WTC11 (cell line): Measurements from ENCODE around the gene IST1. TPM values are rescaled to one million over a fixed set of nuclear protein-coding genes. Genes with fewer than 3 reads are reported as not detected.

Experiments used
- ATAC-seq: fragments of 200-7000 bp; cut with Tn5 transposase; 2 replicates; pipeline ENCODE4 v1.10.0; 2021; ENCODE audit warnings: mild to moderate bottlenecking, moderate library complexity
- CTCF ChIA-PET: fragments of 300-600 bp; sonication (Branson Sonifier 250); formaldehyde crosslinking; loops from one replicate; lab custom pipeline; 2021; ENCODE audit warnings: antibody characterized with exemption; lab: Charles Lee
- POLR2A ChIA-PET: fragments of 350-600 bp; sonication (Branson Sonifier 250); formaldehyde crosslinking; loops from one replicate; lab custom pipeline; 2021; ENCODE audit warnings: antibody characterized with exemption; lab: Charles Lee
- DNase-seq: peaks from one replicate; pipeline ENCODE4 v3.0.0; 2021; ENCODE audit warnings: low spot score
- H3K27ac Mint-ChIP-seq: 2 replicates; pipeline ENCODE4 v1.8.0; 2021; ENCODE audit warnings: mixed read lengths
- H3K27me3 Mint-ChIP-seq: 2 replicates; pipeline ENCODE4 v1.8.0; 2021; ENCODE audit warnings: low read depth, mild to moderate bottlenecking, moderate library complexity, mixed read lengths
- H3K36me3 Mint-ChIP-seq: 2 replicates; pipeline ENCODE4 v1.8.0; 2021; ENCODE audit warnings: mixed read lengths
- H3K4me1 Mint-ChIP-seq: 2 replicates; pipeline ENCODE4 v1.8.0; 2022; ENCODE audit warnings: mixed read lengths
- H3K4me3 Mint-ChIP-seq: 2 replicates; pipeline ENCODE4 v1.8.0; 2021; ENCODE audit warnings: mild to moderate bottlenecking, moderate library complexity, mixed read lengths
- H3K9me3 Mint-ChIP-seq: 2 replicates; pipeline ENCODE4 v1.8.0; 2021; ENCODE audit warnings: mixed read lengths
- ARID4B ChIP-seq: sonication (generic); formaldehyde crosslinking; IDR thresholded peaks from 2 replicates; pipeline ENCODE4 v1.8.0; 2023; ENCODE audit warnings: missing genetic modification reagents, mild to moderate bottlenecking, borderline replicate concordance
- ATF2 ChIP-seq: sonication (generic); formaldehyde crosslinking; IDR thresholded peaks from 2 replicates; pipeline ENCODE4 v1.8.1; 2022; ENCODE audit warnings: low read depth, missing genetic modification reagents, borderline replicate concordance
- CBFB ChIP-seq: sonication (generic); formaldehyde crosslinking; IDR thresholded peaks from 2 replicates; pipeline ENCODE4 v1.8.1; 2022; ENCODE audit warnings: mild to moderate bottlenecking, low read depth, missing genetic modification reagents
- CDX4 ChIP-seq: fragments of 250-450 bp; sonication (Bioruptor Pico); IDR thresholded peaks from 2 replicates; pipeline ENCODE4 v1.9.0; 2021; ENCODE audit warnings: moderate library complexity, mild to moderate bottlenecking, inconsistent platforms, borderline replicate concordance
- CREB1 ChIP-seq: sonication (generic); formaldehyde crosslinking; IDR thresholded peaks from 2 replicates; pipeline ENCODE4 v1.8.0; 2023; ENCODE audit warnings: mild to moderate bottlenecking, missing genetic modification reagents
- CREM ChIP-seq: sonication (generic); formaldehyde crosslinking; IDR thresholded peaks from 2 replicates; pipeline ENCODE4 v1.8.1; 2022; ENCODE audit warnings: mild to moderate bottlenecking, missing genetic modification reagents, moderate library complexity
- E2F4 ChIP-seq: sonication (generic); formaldehyde crosslinking; IDR thresholded peaks from 2 replicates; pipeline ENCODE4 v1.8.1; 2022; ENCODE audit warnings: low read depth, mild to moderate bottlenecking, moderate library complexity, missing genetic modification reagents, borderline replicate concordance
- E2F5 ChIP-seq: sonication (generic); formaldehyde crosslinking; IDR thresholded peaks from 2 replicates; pipeline ENCODE4 v1.8.1; 2022; ENCODE audit warnings: mild to moderate bottlenecking, moderate library complexity, missing genetic modification reagents
- EMX1 ChIP-seq: fragments of 250-450 bp; sonication (Bioruptor Pico); IDR thresholded peaks from 2 replicates; pipeline ENCODE4 v1.8.0; 2021; ENCODE audit warnings: mild to moderate bottlenecking
- ETV6 ChIP-seq: sonication (generic); formaldehyde crosslinking; IDR thresholded peaks from 2 replicates; pipeline ENCODE4 v1.8.1; 2022; ENCODE audit warnings: mild to moderate bottlenecking, missing genetic modification reagents
- MLX ChIP-seq: sonication (generic); formaldehyde crosslinking; IDR thresholded peaks from 2 replicates; pipeline ENCODE4 v1.8.1; 2023; ENCODE audit warnings: mild to moderate bottlenecking, missing genetic modification reagents, moderate library complexity
- MYBL2 ChIP-seq: sonication (generic); formaldehyde crosslinking; IDR thresholded peaks from 2 replicates; pipeline ENCODE4 v1.8.1; 2023; ENCODE audit warnings: mild to moderate bottlenecking, moderate library complexity, missing genetic modification reagents
- NFATC4 ChIP-seq: fragments of 250-450 bp; sonication (Bioruptor Pico); IDR thresholded peaks from 2 replicates; pipeline ENCODE4 v1.9.0; 2021; ENCODE audit warnings: mild to moderate bottlenecking
- NFYB ChIP-seq: sonication (generic); formaldehyde crosslinking; conservative IDR thresholded peaks from 2 replicates; pipeline ENCODE4 v1.8.0; 2022; ENCODE audit warnings: low read depth, missing genetic modification reagents
- NR1H2 ChIP-seq: sonication (generic); formaldehyde crosslinking; IDR thresholded peaks from 2 replicates; pipeline ENCODE4 v1.9.0; 2021; ENCODE audit warnings: mild to moderate bottlenecking, moderate library complexity, missing genetic modification reagents
- NR2C2 ChIP-seq: sonication (generic); formaldehyde crosslinking; IDR thresholded peaks from 2 replicates; pipeline ENCODE4 v1.8.0; 2022; ENCODE audit warnings: mild to moderate bottlenecking, missing genetic modification reagents
- OVOL2 ChIP-seq: fragments of 250-450 bp; sonication (Bioruptor Pico); IDR thresholded peaks from 2 replicates; pipeline ENCODE4 v1.9.0; 2021; ENCODE audit warnings: mild to moderate bottlenecking, borderline replicate concordance
- PRRX2 ChIP-seq: fragments of 250-450 bp; sonication (Bioruptor Pico); IDR thresholded peaks from 2 replicates; pipeline ENCODE4 v1.8.0; 2021; ENCODE audit warnings: mild to moderate bottlenecking
- RELA ChIP-seq: sonication (generic); formaldehyde crosslinking; IDR thresholded peaks from 2 replicates; pipeline ENCODE4 v1.8.1; 2022; ENCODE audit warnings: missing genetic modification reagents, mild to moderate bottlenecking, borderline replicate concordance
- SMAD3 ChIP-seq: sonication (generic); formaldehyde crosslinking; IDR thresholded peaks from 2 replicates; pipeline ENCODE4 v1.8.0; 2022; ENCODE audit warnings: missing genetic modification reagents, mild to moderate bottlenecking, borderline replicate concordance
- SP1 ChIP-seq: sonication (generic); formaldehyde crosslinking; conservative IDR thresholded peaks from 2 replicates; pipeline ENCODE4 v1.8.1; 2022; ENCODE audit warnings: missing genetic modification reagents
- USF2 ChIP-seq: sonication (generic); formaldehyde crosslinking; IDR thresholded peaks from 2 replicates; pipeline ENCODE4 v1.8.1; 2023; ENCODE audit warnings: mild to moderate bottlenecking, missing genetic modification reagents, moderate library complexity
- ZNF138 ChIP-seq: sonication (generic); formaldehyde crosslinking; conservative IDR thresholded peaks from 2 replicates; pipeline ENCODE4 v1.8.1; 2022; ENCODE audit warnings: mild to moderate bottlenecking, moderate library complexity, missing genetic modification reagents
- ZNF317 ChIP-seq: sonication (generic); formaldehyde crosslinking; IDR thresholded peaks from 2 replicates; pipeline ENCODE4 v1.8.1; 2023; ENCODE audit warnings: low read depth, mild to moderate bottlenecking, moderate library complexity, missing genetic modification reagents, borderline replicate concordance
- ZNF416 ChIP-seq: fragments of 250-450 bp; sonication (Bioruptor Pico); IDR thresholded peaks from 2 replicates; pipeline ENCODE4 v1.9.0; 2021; ENCODE audit warnings: mild to moderate bottlenecking, inconsistent platforms
- ZNF671 ChIP-seq: fragments of 250-450 bp; sonication (Bioruptor Pico); IDR thresholded peaks from 2 replicates; pipeline ENCODE4 v1.8.0; 2021; ENCODE audit warnings: mild to moderate bottlenecking
- total RNA-seq: library from RNA; stranded (reverse); gene quantifications from 3 replicates; pipeline ENCODE4 v1.2.3, GENCODE V29; 2021

IST1 gene
- total RNA-seq, 1 experiment from 2014 or later: 272 TPM

GRCh38 chr16:71848622-71849021 is 46.7 kb upstream of the IST1 start:
- H3K27me3 Mint-ChIP-seq: no peaks in the 10 kb centered on the region
- DNase-seq (no peak), ATAC-seq (no peak)
- H3K27ac Mint-ChIP-seq: no peak overlapping the region
- peaks cover 27% of the 10 kb centered on the region for H3K36me3 Mint-ChIP-seq
- TF ChIP-seq NFYB (CRISPR knock-in tag) (no peak), CBFB (no peak), CREB1 (CRISPR knock-in tag) (no peak), OVOL2 (CRISPR knock-in tag) (no peak), RELA (no peak), MLX (CRISPR knock-in tag) (no peak), USF2 (CRISPR knock-in tag) (no peak), E2F5 (CRISPR knock-in tag) (no peak), PRRX2 (CRISPR knock-in tag) (no peak), E2F4 (CRISPR knock-in tag) (no peak), ATF2 (CRISPR knock-in tag) (no peak), ZNF138 (CRISPR knock-in tag) (no peak), ETV6 (CRISPR knock-in tag) (no peak), ZNF317 (CRISPR knock-in tag) (no peak), NR1H2 (CRISPR knock-in tag) (no peak)
- no peaks in the 10 kb centered on the region for H3K9me3 Mint-ChIP-seq
- no peak overlapping the region for H3K4me3 Mint-ChIP-seq
- peaks cover 12% of the 10 kb centered on the region for H3K4me1 Mint-ChIP-seq
- POLR2A ChIA-PET: no interaction called here
- CTCF ChIA-PET: no interaction called here

GRCh38 chr16:71851746-71852145 is 43.6 kb upstream of the IST1 start:
- POLR2A ChIA-PET: interaction anchor here (0.5 to 0.6 kb wide), 2 partner anchors 56 to 57 kb away, joined by 3 read pairs; no protein-coding TSS in a partner anchor
- no peak overlapping the region for H3K4me3 Mint-ChIP-seq
- no peaks in the 10 kb centered on the region for H3K9me3 Mint-ChIP-seq
- ATAC-seq (no peak), DNase-seq (no peak)
- peaks cover 8% of the 10 kb centered on the region for H3K4me1 Mint-ChIP-seq
- H3K27ac Mint-ChIP-seq: no peak overlapping the region
- H3K36me3 Mint-ChIP-seq: peaks cover 27% of the 10 kb centered on the region
- no peaks in the 10 kb centered on the region for H3K27me3 Mint-ChIP-seq
- CTCF ChIA-PET: no interaction called here
- no peak for TF ChIP-seq CREM (CRISPR knock-in tag)
- no peak for TF ChIP-seq EMX1 (CRISPR knock-in tag)
- TF ChIP-seq NFATC4 (CRISPR knock-in tag): no peak
- TF ChIP-seq ZNF416 (CRISPR knock-in tag): no peak
- no peak for TF ChIP-seq ARID4B
- TF ChIP-seq ZNF671: no peak
- TF ChIP-seq SP1 (CRISPR knock-in tag): no peak
- no peak for TF ChIP-seq CDX4 (CRISPR knock-in tag)
- TF ChIP-seq ATF2 (CRISPR knock-in tag): no peak
- TF ChIP-seq MYBL2 (CRISPR knock-in tag): no peak
- no peak for TF ChIP-seq SMAD3 (CRISPR knock-in tag)
- TF ChIP-seq NR2C2 (CRISPR knock-in tag): no peak
